Endothelial cell of umbilical vein (primary cell): ENCODE results near the gene DOK1. TPM values are rescaled to one million over a fixed set of nuclear protein-coding genes. Genes with fewer than 3 reads are reported as not detected.

Experiments
- BruUV-seq: library from RNA; stranded (reverse); fragments of 400-500 nt; replicated peaks from 2 replicates; lab custom pipeline; 2021; lab: Mats Ljungman, UMichigan
- CTCF ChIA-PET: fragments of 300-600, 350-600 bp; sonication (Branson Sonifier 250); formaldehyde crosslinking; loops from one replicate; lab custom pipeline; 2021; ENCODE audit warnings: antibody characterized with exemption, inconsistent platforms; lab: Charles Lee
- POLR2A ChIA-PET: fragments of 300-600, 350-600 bp; sonication (Branson Sonifier 250); formaldehyde crosslinking; loops from one replicate; lab custom pipeline; 2021; ENCODE audit warnings: antibody characterized with exemption, inconsistent platforms; lab: Charles Lee
- DNase-seq: peaks from one replicate; pipeline ENCODE4 v3.0.0-alpha.2; 2011; ENCODE audit warnings: low read depth, low spot score
- FAIRE-seq: peaks from 2 replicates; lab custom pipeline; 2011; peaks lifted over from hg19 to GRCh38; lab: Jason Lieb, UNC
- H2AFZ ChIP-seq: 2 replicates; pipeline ENCODE4 v1.6.0; 2012; ENCODE audit warnings: low read depth, low read length, control low read depth, inconsistent platforms
- H3K27ac ChIP-seq: 2 replicates; pipeline ENCODE4 v1.5.1; 2011; ENCODE audit warnings: low read depth, mild to moderate bottlenecking, control low read depth, low read length, moderate library complexity; ENCODE audit not compliant: insufficient read depth
- H3K27me3 ChIP-seq, 2 experiments: 2 replicates each; pipeline versions ENCODE4 v1.6.0 to v1.6.1; 2011; ENCODE audit warnings: low read length in 2 of 2, mixed read lengths in 1 of 2; ENCODE audit not compliant: control insufficient read depth in 2 of 2, insufficient read depth in 2 of 2
- H3K36me3 ChIP-seq, 2 experiments: 2 replicates in 1 of 2; 3 replicates in 1 of 2; pipeline ENCODE4 v1.5.1; 2011; ENCODE audit warnings: low read length in 2 of 2, mild to moderate bottlenecking in 1 of 2, moderate library complexity in 1 of 2; ENCODE audit not compliant: control insufficient read depth in 2 of 2, insufficient read depth in 2 of 2; ENCODE audit errors: extremely low read depth in 1 of 2
- H3K4me1 ChIP-seq: 3 replicates; pipeline ENCODE4 v1.5.1; 2011; ENCODE audit warnings: mild to moderate bottlenecking, low read length; ENCODE audit not compliant: control insufficient read depth, insufficient read depth; ENCODE audit errors: extremely low read depth
- H3K4me2 ChIP-seq: 2 replicates; pipeline ENCODE4 v1.6.1; 2011; ENCODE audit warnings: low read length, control low read depth, mixed read lengths; ENCODE audit not compliant: insufficient read depth
- H3K4me3 ChIP-seq, 3 experiments: fragments of 200-600 bp in 1 of 3; sonication (generic), shearing (Covaris generic) in 1 of 3; replicated peaks in 1 of 3; 2 replicates each; pipeline ENCODE4 v1.5.1; 2011 to 2016; ENCODE audit warnings: control low read depth in 3 of 3, low read length in 3 of 3, mild to moderate bottlenecking in 2 of 3, inconsistent platforms in 1 of 3, low read depth in 1 of 3, moderate library complexity in 1 of 3; ENCODE audit not compliant: insufficient read depth in 1 of 3
- H3K79me2 ChIP-seq: 2 replicates; pipeline ENCODE4 v1.6.0; 2012; ENCODE audit warnings: low read length, inconsistent platforms; ENCODE audit not compliant: control insufficient read depth, insufficient read depth
- H3K9ac ChIP-seq: replicated peaks from 2 replicates; pipeline ENCODE3; 2011; ENCODE audit warnings: low read length, control low read depth; ENCODE audit not compliant: insufficient read depth; ENCODE audit errors: extremely low read depth
- H3K9me1 ChIP-seq: replicated peaks from 3 replicates; pipeline ENCODE4 v1.6.0; 2011; ENCODE audit warnings: mild to moderate bottlenecking, low read length; ENCODE audit not compliant: control insufficient read depth, insufficient read depth; ENCODE audit errors: extremely low read depth
- H3K9me3 ChIP-seq: replicated peaks from 2 replicates; pipeline ENCODE4 v1.5.1; 2012; ENCODE audit warnings: low read length, inconsistent platforms; ENCODE audit not compliant: control insufficient read depth, insufficient read depth
- H4K20me1 ChIP-seq: replicated peaks from 2 replicates; pipeline ENCODE3; 2011; ENCODE audit warnings: mild to moderate bottlenecking, low read length; ENCODE audit not compliant: control insufficient read depth, insufficient read depth; ENCODE audit errors: extremely low read depth
- EZH2 ChIP-seq: IDR thresholded peaks from 2 replicates; pipeline ENCODE4 v1.6.1; 2012; ENCODE audit warnings: borderline replicate concordance, low read depth, mild to moderate bottlenecking, moderate library complexity, low read length, inconsistent platforms; ENCODE audit not compliant: severe bottlenecking
- GATA2 ChIP-seq: IDR thresholded peaks from 2 replicates; pipeline ENCODE4 v1.7.0; 2011; ENCODE audit warnings: low read depth, mild to moderate bottlenecking, moderate library complexity, mixed read lengths, low read length; ENCODE audit not compliant: insufficient read length, insufficient read depth
- MAX ChIP-seq: IDR thresholded peaks from 2 replicates; pipeline ENCODE4 v1.6.1; 2011; ENCODE audit not compliant: insufficient read depth, insufficient read length
- dilution Hi-C: fragments of 300-500 bp; cut with MboI; formaldehyde crosslinking; loops from one replicate; pipeline ENCODE4 v1.15.0; 2019; ENCODE audit warnings: low sequenced_read_pairs; ENCODE audit not compliant: extremely low pct_ligation_motif_present
- intact Hi-C: fragments of 100-400 bp; cut with micrococcal nuclease; formaldehyde crosslinking; loops from one replicate; pipeline ENCODE4 v1.10.0; 2022
- polyA plus RNA-seq, 4 experiments: library from polyadenylated mRNA; depleted of rRNA in 3 of 4; stranded (reverse) in 3 of 4; unstranded in 1 of 4; fragments of >200 nt; gene quantifications; 2 replicates each; pipeline versions ENCODE4 v1.2.1 to v1.2.3, GENCODE V29; 2011 to 2012; ENCODE audit warnings: missing spikeins in 1 of 4
- total RNA-seq: library from RNA; stranded (reverse); gene quantifications from 2 replicates; pipeline ENCODE4 v1.2.3, GENCODE V29; 2021
- TF ChIP-seq, protein P1 (sequence below), 2 donors: IDR thresholded peaks; 1 replicate in 1 of 2; 2 replicates in 1 of 2; pipeline ENCODE4 v1.5.1; 2011; ENCODE audit warnings: low read length in 2 of 2, mild to moderate bottlenecking in 2 of 2, moderate library complexity in 2 of 2, control low read depth in 1 of 2, inconsistent platforms in 1 of 2, low read depth in 1 of 2; ENCODE audit not compliant: insufficient read depth in 1 of 2; ENCODE audit errors: extremely low read depth in 1 of 2

Gene DOK1
- total and polyA plus RNA-seq, 2 donors (not counting 3 experiments of a cell fraction or from before 2014, with no cell fraction given), result 10.4 to 12.7 TPM

- Histone ChIP-seq H3K4me1 (peaks cover 14% of the 10 kb centered on the region), H2AFZ (no peak overlapping the region), H3K27ac (no peak overlapping the region), H3K9ac (no peak overlapping the region), H3K36me3 (no peaks in the 10 kb centered on the region), H4K20me1 (no peaks in the 10 kb centered on the region), H3K4me2 (no peak overlapping the region), H3K9me3 (no peaks in the 10 kb centered on the region), H3K27me3 (peaks cover 15 to 26% of the 10 kb centered on the region in 2 experiments), H3K79me2 (no peaks in the 10 kb centered on the region), H3K9me1 (no peaks in the 10 kb centered on the region), H3K4me3 (no peak overlapping the region)
- POLR2A ChIA-PET, result no interaction called here
- intact Hi-C loops (no loop called here), dilution Hi-C loops (no loop called here)
- DNase-seq (no peak), FAIRE-seq (no peak)
- BruUV-seq, result no TSS peak
- CTCF ChIA-PET, result interaction anchor here (3.3 kb wide), 1 partner anchor 13 kb away, joined by 15 read pairs; no protein-coding TSS in a partner anchor
- TF ChIP-seq, protein P1, sequence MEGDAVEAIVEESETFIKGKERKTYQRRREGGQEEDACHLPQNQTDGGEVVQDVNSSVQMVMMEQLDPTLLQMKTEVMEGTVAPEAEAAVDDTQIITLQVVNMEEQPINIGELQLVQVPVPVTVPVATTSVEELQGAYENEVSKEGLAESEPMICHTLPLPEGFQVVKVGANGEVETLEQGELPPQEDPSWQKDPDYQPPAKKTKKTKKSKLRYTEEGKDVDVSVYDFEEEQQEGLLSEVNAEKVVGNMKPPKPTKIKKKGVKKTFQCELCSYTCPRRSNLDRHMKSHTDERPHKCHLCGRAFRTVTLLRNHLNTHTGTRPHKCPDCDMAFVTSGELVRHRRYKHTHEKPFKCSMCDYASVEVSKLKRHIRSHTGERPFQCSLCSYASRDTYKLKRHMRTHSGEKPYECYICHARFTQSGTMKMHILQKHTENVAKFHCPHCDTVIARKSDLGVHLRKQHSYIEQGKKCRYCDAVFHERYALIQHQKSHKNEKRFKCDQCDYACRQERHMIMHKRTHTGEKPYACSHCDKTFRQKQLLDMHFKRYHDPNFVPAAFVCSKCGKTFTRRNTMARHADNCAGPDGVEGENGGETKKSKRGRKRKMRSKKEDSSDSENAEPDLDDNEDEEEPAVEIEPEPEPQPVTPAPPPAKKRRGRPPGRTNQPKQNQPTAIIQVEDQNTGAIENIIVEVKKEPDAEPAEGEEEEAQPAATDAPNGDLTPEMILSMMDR (IDR thresholded peaks at IDR 0.05; ENCODE audit: extremely low read depth in 1 of 2, insufficient read depth in 1 of 2, low read depth in 1 of 2, low read length in 2 of 2), result no peak
Measured at GRCh38 chr2:74546004-74546403, 8.5 kb upstream of the DOK1 start.

DNA sequence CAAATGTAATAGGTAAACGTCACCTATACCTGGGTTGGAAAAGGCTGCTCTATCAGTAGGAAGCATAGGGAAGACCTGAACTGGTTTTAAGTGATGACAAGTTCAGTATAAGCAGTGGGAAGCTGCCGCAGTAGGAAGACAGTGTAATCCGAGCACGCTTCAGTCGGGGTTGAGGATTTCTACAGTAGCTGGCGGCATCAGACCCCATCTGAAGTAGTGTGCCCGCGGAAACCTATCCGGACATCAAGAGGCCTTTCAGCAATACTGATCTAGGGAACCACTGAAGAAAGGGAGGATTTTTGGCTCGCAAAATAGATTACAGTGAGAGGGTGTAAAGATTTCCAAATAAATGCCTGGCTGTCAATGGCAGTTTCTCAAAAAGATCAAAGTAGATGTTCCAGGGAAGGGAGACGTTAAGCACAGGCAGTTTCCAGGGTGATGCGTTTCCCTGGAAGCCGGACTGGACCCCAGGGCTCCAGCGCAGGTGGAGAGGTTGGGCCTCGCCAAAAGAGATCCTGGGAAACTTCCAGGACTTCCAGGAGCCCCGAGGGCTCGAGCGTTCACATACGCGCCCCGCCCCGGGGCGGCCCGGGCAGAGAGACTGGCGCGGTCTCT lies 6.1 kb upstream of the DOK1 start:
- Histone ChIP-seq H3K4me3 (peak overlapping the region; percentile 42 to 84 (median 66)), H3K36me3 (no peaks in the 10 kb centered on the region), H2AFZ (peak overlapping the region; percentile 94), H3K9me3 (no peaks in the 10 kb centered on the region), H3K9me1 (no peaks in the 10 kb centered on the region), H3K4me1 (peaks cover 14% of the 10 kb centered on the region), H3K4me2 (peak overlapping the region; percentile 82), H3K27me3 (peaks cover 12 to 24% of the 10 kb centered on the region in 2 experiments), H3K79me2 (no peaks in the 10 kb centered on the region), H4K20me1 (no peaks in the 10 kb centered on the region), H3K27ac (no peak overlapping the region), H3K9ac (peak overlapping the region; percentile 55)
- POLR2A ChIA-PET, result no interaction called here
- dilution Hi-C loops, result no loop called here
- BruUV-seq, result no TSS peak
- DNase-seq (no peak), FAIRE-seq (no peak)
- intact Hi-C loops, result loop anchor here (1.0 kb wide), 1 partner anchor 19 kb away; the partner anchor contains the start of genes AUP1 and HTRA2
- TF ChIP-seq EZH2 (peak; percentile 53), GATA2 (no peak), MAX (no peak)
- CTCF ChIA-PET, result interaction anchor here (0.9 kb wide), 1 partner anchor 16 kb away, joined by 3 read pairs; no protein-coding TSS in a partner anchor
